IPS-18a (cell line): Measurements from ENCODE around the gene CDH4.

Source experiments
- H3K27ac ChIP-seq: one replicate; pipeline ENCODE4 v1.5.1; 2013; ENCODE audit warnings: low read length
- H3K27me3 ChIP-seq: one replicate; pipeline ENCODE4 v1.6.1; 2013; ENCODE audit warnings: mild to moderate bottlenecking, low read length; ENCODE audit not compliant: control insufficient read depth, insufficient read depth
- H3K36me3 ChIP-seq: one replicate; pipeline ENCODE4 v1.6.1; 2013; ENCODE audit warnings: low read depth, low read length; ENCODE audit not compliant: control insufficient read depth
- H3K4me1 ChIP-seq: one replicate; pipeline ENCODE4 v1.6.1; 2013; ENCODE audit warnings: low read depth, low read length; ENCODE audit not compliant: control insufficient read depth
- H3K4me3 ChIP-seq: one replicate; pipeline ENCODE4 v1.5.1; 2013; ENCODE audit warnings: low read length
- H3K9ac ChIP-seq: one replicate; pipeline ENCODE4 v1.6.1; 2013; ENCODE audit warnings: mild to moderate bottlenecking, low read length, moderate library complexity
- H3K9me3 ChIP-seq: one replicate; pipeline ENCODE4 v1.6.1; 2013; ENCODE audit warnings: low read depth, low read length; ENCODE audit not compliant: control insufficient read depth

Gene CDH4

DNA sequence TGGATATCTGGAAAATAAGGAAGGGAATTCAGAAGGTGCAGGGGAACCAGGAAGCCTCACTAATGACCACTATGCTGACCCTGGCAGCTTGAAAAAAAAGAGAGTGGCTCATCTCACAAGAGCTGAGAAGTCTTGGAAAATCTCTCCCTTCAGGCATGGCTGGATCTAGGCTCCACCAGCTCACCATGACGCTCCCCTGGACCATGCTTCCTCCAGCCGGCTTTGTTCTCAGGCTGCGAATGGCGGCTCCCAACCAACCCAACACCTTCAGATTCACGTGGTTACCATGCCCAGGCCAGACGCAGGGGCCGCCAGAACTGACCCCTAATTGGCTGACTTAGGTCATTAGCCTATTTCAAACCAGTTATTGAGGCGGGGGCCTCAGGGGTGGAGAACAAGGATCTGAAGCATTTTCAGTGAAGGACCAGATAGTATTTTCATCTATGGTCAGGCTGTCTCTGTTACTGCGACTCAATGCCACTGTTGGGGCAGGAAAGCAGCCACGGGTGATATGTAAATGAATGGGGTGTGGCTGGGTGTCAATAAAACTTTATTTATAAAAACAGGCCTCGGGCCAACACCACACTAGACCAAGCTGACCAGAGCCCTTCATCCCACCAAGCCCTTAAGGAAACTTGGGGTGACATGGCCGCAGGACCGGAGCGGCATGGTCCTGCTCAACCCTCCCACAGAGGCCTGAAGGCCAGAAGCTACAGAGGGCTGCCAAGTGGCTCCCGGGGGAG, 653.9 kb downstream of the CDH4 start:
- H3K9me3 ChIP-seq, result no peaks in the 10 kb centered on the region
- H3K4me1 ChIP-seq, result no peaks in the 10 kb centered on the region
- H3K4me3 ChIP-seq, result no peak overlapping the region
- H3K27ac ChIP-seq, result no peak overlapping the region
- H3K36me3 ChIP-seq, result no peaks in the 10 kb centered on the region
- no peak overlapping the region for H3K9ac ChIP-seq
- no peaks in the 10 kb centered on the region for H3K27me3 ChIP-seq

DNA sequence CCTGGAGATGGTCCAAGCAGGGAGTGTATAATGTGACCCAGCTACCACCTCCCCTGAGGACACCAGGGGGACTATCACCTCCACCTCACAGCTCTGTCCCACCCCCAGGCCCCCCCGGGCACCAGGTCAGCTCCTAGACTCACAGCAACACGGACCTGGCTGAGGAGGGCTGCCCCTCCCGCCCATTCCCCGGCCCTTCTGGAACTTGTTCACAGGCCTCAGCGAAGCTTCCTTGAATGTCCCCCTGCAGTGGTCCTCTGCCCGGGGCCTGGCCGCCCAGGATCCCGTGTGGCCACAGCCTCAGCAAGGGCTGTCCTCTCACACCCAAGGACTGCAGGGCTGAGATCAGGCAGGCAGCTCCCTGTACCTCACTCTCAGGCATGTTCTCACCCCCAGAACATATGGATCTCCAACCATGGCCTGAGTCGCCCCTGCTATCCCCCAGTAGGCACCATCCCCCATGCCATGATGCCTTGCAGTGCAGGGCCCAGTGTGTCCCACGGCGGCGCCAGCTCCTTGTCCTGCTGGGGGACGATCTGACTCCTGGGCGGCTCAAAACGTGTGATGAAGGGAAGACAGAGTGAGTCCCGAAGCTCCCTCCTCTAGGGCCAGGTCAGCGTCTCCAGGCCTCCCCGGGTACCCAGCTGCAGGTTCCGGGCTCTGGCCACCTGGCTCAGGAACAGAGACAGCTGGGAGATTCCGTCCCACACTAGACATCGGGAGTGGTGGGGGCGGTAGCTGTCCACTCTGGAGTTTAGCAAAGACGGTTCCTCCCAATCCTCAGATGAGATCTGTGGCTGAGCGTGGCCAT, 655.2 kb downstream of the CDH4 start:
- no peak overlapping the region for H3K4me3 ChIP-seq
- H3K9me3 ChIP-seq, result no peaks in the 10 kb centered on the region
- no peaks in the 10 kb centered on the region for H3K36me3 ChIP-seq
- no peaks in the 10 kb centered on the region for H3K27me3 ChIP-seq
- no peak overlapping the region for H3K27ac ChIP-seq
- no peaks in the 10 kb centered on the region for H3K4me1 ChIP-seq
- no peak overlapping the region for H3K9ac ChIP-seq

DNA sequence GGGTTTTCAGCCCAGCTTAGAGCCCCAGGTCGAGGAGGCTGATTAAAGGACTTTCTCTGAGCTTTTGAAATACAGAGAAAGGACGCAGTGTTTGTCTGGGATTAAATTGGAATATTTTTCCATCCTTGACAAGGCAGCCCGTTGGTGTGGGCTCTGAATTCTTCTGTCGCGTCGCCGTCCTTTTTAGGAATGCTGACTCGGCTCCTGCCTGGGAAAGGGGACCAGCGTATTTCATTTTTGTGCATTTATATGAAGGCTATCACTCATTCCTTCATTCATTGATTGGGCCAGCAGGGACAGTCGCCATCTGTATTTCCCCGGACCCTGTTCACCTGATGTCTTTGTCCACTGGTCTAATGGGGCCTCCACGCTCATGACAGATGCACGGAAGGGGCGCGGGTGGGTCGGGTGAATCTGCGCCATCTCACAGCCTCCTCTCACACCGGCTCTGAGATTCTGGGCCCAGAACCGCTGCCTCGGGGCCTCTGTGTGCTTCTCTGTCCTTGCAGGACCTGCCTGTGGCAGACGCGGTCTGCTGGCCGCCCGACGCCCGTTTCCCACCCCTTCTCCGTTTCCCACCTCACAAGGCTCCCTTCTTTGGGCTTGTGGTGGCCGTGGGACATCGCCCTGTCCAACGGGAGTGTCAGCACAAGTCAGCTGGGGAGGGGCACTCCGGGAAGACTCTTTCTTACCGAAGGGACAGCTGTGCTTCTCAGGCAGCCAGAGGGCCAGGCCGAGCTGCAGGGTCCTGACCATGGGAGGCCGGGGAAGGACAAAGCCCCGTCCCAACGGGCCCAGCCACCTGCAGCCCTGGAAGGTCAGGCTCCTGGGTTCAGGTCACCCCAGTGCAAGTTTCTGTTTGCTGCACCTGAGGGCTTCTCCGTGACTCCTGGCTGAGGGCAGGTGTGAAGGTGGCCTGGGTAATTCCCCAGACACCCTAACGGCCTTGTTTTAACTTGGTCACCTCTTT, 656.3 kb downstream of the CDH4 start:
- Histone ChIP-seq H3K9me3 (no peaks in the 10 kb centered on the region), H3K27me3 (no peaks in the 10 kb centered on the region), H3K4me3 (no peak overlapping the region), H3K27ac (no peak overlapping the region), H3K9ac (no peak overlapping the region), H3K36me3 (no peaks in the 10 kb centered on the region), H3K4me1 (no peaks in the 10 kb centered on the region)

- Histone ChIP-seq H3K27me3 (no peaks in the 10 kb centered on the region), H3K27ac (no peak overlapping the region), H3K4me3 (no peak overlapping the region), H3K9ac (no peak overlapping the region), H3K4me1 (no peaks in the 10 kb centered on the region), H3K9me3 (no peaks in the 10 kb centered on the region), H3K36me3 (no peaks in the 10 kb centered on the region)
Observed at GRCh38 chr20:61909028-61909427, 657.0 kb downstream of the CDH4 start.

DNA sequence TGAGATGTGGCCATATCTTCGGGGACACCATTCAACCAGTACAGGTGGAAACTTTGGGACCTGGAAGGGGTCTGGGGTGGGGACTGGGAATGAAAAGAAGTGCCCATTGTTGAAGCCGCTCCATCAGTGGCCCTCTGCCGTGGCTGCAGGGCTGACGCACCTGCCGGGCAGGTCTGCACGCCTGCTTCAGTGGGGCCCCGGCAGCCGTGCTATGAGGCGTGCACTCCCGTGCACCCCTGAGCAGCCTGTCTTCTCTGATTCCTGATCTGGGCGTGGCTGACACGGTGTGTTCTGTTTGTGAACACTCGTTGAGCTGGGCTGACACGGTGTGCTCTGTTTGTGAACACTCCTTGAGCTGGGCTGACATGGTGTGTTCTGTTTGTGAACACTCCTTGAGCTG, 657.8 kb downstream of the CDH4 start:
- no peak overlapping the region for H3K27ac ChIP-seq
- H3K4me3 ChIP-seq, result no peak overlapping the region
- H3K36me3 ChIP-seq, result no peaks in the 10 kb centered on the region
- no peaks in the 10 kb centered on the region for H3K4me1 ChIP-seq
- H3K9ac ChIP-seq, result no peak overlapping the region
- no peaks in the 10 kb centered on the region for H3K27me3 ChIP-seq
- no peaks in the 10 kb centered on the region for H3K9me3 ChIP-seq

DNA sequence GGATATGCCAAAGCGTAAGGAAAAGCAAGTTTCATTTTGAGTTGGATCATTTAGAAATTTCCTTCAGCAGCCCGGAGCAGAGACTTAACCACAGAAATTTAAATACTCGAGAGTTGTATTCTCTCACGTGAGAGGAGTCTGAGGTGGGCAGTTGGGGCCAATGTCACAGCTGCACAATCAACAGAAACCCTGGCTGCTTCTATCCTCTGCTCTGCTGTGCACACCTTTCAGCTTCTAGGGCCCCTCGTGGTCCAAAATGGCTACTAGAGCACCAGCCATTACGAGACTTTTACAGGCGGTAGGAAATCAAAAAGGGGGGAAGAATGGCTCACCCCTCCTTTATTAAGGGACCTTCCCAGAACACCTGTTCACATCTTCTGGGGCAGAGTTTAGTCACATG, 659.8 kb downstream of the CDH4 start:
- Histone ChIP-seq H3K9me3 (no peaks in the 10 kb centered on the region), H3K4me1 (no peaks in the 10 kb centered on the region), H3K27ac (no peak overlapping the region), H3K9ac (no peak overlapping the region), H3K36me3 (no peaks in the 10 kb centered on the region), H3K4me3 (no peak overlapping the region), H3K27me3 (no peaks in the 10 kb centered on the region)

GRCh38 chr20:61912665-61913422, 660.8 kb downstream of the CDH4 start:
- Histone ChIP-seq H3K4me3 (no peak overlapping the region), H3K9ac (no peak overlapping the region), H3K4me1 (no peaks in the 10 kb centered on the region), H3K27ac (no peak overlapping the region), H3K27me3 (no peaks in the 10 kb centered on the region), H3K9me3 (no peaks in the 10 kb centered on the region), H3K36me3 (no peaks in the 10 kb centered on the region)

- Histone ChIP-seq H3K9ac (no peak overlapping the region), H3K36me3 (no peaks in the 10 kb centered on the region), H3K4me3 (no peak overlapping the region), H3K9me3 (no peaks in the 10 kb centered on the region), H3K27ac (no peak overlapping the region), H3K4me1 (no peaks in the 10 kb centered on the region), H3K27me3 (no peaks in the 10 kb centered on the region)
Observed at GRCh38 chr20:61913423-61914225, 661.6 kb downstream of the CDH4 start.

DNA sequence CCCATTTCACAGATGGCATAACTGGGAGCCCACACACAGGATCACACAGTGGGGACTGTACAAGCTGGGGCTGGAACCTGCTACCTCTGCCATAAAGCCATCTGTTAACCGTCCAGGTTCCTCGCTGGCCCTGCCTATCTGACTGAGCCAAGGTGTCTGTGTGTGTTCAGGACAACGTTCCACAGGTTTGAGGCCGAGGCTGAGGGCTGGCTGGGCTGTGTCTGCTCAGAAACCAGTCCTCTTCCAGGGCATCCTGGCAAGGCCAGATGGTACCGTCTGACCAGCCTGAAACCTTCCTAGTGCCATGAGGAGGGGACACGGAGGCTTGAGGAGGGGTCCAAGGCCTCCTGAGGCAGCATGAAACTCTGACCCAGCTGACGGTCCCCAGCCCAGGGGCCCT, 663.0 kb downstream of the CDH4 start:
- H3K36me3 ChIP-seq, result no peaks in the 10 kb centered on the region
- H3K27ac ChIP-seq, result no peak overlapping the region
- H3K4me1 ChIP-seq, result no peaks in the 10 kb centered on the region
- no peaks in the 10 kb centered on the region for H3K9me3 ChIP-seq
- H3K27me3 ChIP-seq, result no peaks in the 10 kb centered on the region
- H3K9ac ChIP-seq, result no peak overlapping the region
- no peak overlapping the region for H3K4me3 ChIP-seq

GRCh38 chr20:61916318-61916891, 664.3 kb downstream of the CDH4 start:
- Histone ChIP-seq H3K27ac (no peak overlapping the region), H3K27me3 (no peaks in the 10 kb centered on the region), H3K36me3 (no peaks in the 10 kb centered on the region), H3K4me1 (no peaks in the 10 kb centered on the region), H3K9me3 (no peaks in the 10 kb centered on the region), H3K9ac (no peak overlapping the region), H3K4me3 (no peak overlapping the region)
